ENCODE data around the gene FAM209B. TPM values are rescaled to one million over a fixed set of nuclear protein-coding genes. Genes with fewer than 3 reads are reported as not detected.

FAM209B gene
- total and polyA plus RNA-seq, 9 of the 15 experiments (the other 6 are each of a cell fraction or from before 2014, with no cell fraction given) = 0.34 to 0.40 (median 0.36) TPM; not detected in 6

DNA sequence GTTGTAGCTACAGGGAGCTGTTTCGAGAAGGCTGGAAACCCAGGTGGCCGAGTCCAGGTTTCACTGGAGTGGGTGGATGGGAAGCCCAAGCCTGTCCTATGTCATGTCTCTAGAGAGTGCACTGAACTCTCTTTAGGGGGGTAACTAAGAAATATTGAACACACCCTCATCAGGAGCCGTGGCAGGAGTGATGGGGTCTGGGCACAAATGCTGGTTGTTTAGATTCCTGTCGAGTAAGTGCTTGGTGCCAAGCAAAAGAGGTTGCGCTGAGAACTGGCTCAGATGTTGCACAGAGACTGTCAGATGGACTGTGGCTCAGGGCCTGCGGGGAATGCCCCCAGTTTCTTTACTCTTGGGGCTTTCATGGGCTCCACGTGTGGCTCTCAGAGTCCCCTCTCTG lies 15.8 kb upstream of the FAM209B start:
- no peaks in the 10 kb centered on the region; the same call in 1 of the 2 replicates for H4K20me1 ChIP-seq (replicated peaks; ENCODE audit: control insufficient read depth, insufficient read depth, low read length)
- H3K9me1 ChIP-seq (ENCODE audit: control insufficient read depth, insufficient read depth, low read length) = peaks cover 4% of the 10 kb centered on the region
- H3K9ac ChIP-seq (ENCODE audit: insufficient read depth in 1 of 2, low read depth in 2 of 2, low read length in 2 of 2) = no peak overlapping the region
- no peaks in the 10 kb centered on the region for H3K79me2 ChIP-seq (ENCODE audit: control insufficient read depth, insufficient read depth, low read length)
- intact Hi-C loops (cut with micrococcal nuclease) (no loop called here), in situ Hi-C loops (cut with MboI) (no loop called here)
- ATAC-seq (no peak), FAIRE-seq (no peak), DNase-seq (ENCODE audit: extremely low read depth in 1 of 4, low spot score in 3 of 4) (no peak)
- no TSS peak for BruUV-seq (replicated peaks)
- CTCF ChIA-PET (ENCODE audit: low intra/inter-chr PET ratio) = no interaction called here
- peaks cover 62% of the 10 kb centered on the region; the same call in 2 of the 3 replicates for H3K36me3 ChIP-seq (ENCODE audit: control insufficient read depth, insufficient read depth, low read length)
- no peak overlapping the region for H3K27ac ChIP-seq (ENCODE audit: extremely low read depth, low read depth, low read length)
- no peak overlapping the region for H2AFZ ChIP-seq (ENCODE audit: low read depth, low read length)
- no peak overlapping the region for H3K4me3 ChIP-seq
- POLR2A ChIA-PET = interaction anchor here (0.6 kb wide), 1 partner anchor 59 kb away, joined by 3 read pairs; no protein-coding TSS in a partner anchor
- 91% methylated on average over 7 of the region's 7 CpGs for WGBS (ENCODE audit: insufficient coverage, low coverage, missing lambda C conversion rate)
- H3K9me3 ChIP-seq (replicated peaks; ENCODE audit: control insufficient read depth, insufficient read depth, low read depth, low read length) = 0 out of 2 replicates have a peak, but pooled peaks cover 2% of the 10 kb centered on the region
- H3K4me1 ChIP-seq (replicated peaks in 1 of 2; ENCODE audit: control insufficient read depth in 2 of 2, insufficient read depth in 2 of 2, low read length in 2 of 2) = no peaks in the 10 kb centered on the region; a peak in 1 of 5 replicates
- no peak overlapping the region for H3K4me2 ChIP-seq (ENCODE audit: insufficient read depth, low read length)
- no peaks in the 10 kb centered on the region for H3K27me3 ChIP-seq (ENCODE audit: control insufficient read depth in 2 of 2, insufficient read depth in 2 of 2, low read length in 2 of 2)
- TF ChIP-seq SMARCC2 (IDR thresholded peaks at IDR 0.05; ENCODE audit: low read depth) (no peak), ZNF324 (CRISPR knock-in tag; IDR thresholded peaks at IDR 0.05) (no peak), KDM5B (IDR thresholded peaks at IDR 0.05; ENCODE audit: insufficient replicate concordance, low read depth, low read length) (no peak), HOXB6 (CRISPR knock-in tag; IDR thresholded peaks at IDR 0.05; ENCODE audit: borderline replicate concordance) (no peak), RAD51 (IDR thresholded peaks at IDR 0.05; ENCODE audit: borderline replicate concordance, low read depth) (no peak), KDM4B (IDR thresholded peaks at IDR 0.05; ENCODE audit: borderline replicate concordance in 2 of 2, low read depth in 1 of 2) (no peak), ZNF507 (tag; conservative IDR thresholded peaks at IDR 0.05) (no peak), HIVEP1 (CRISPR knock-in tag; IDR thresholded peaks at IDR 0.05) (no peak), WHSC1 (IDR thresholded peaks at IDR 0.05; ENCODE audit: low read length) (no peak), ZNF174 (CRISPR knock-in tag; IDR thresholded peaks at IDR 0.05) (no peak)
- TF ChIP-seq, protein P1, sequence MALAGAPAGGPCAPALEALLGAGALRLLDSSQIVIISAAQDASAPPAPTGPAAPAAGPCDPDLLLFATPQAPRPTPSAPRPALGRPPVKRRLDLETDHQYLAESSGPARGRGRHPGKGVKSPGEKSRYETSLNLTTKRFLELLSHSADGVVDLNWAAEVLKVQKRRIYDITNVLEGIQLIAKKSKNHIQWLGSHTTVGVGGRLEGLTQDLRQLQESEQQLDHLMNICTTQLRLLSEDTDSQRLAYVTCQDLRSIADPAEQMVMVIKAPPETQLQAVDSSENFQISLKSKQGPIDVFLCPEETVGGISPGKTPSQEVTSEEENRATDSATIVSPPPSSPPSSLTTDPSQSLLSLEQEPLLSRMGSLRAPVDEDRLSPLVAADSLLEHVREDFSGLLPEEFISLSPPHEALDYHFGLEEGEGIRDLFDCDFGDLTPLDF (CRISPR knock-in tag; IDR thresholded peaks at IDR 0.05) = no peak
- TF ChIP-seq, protein P2, sequence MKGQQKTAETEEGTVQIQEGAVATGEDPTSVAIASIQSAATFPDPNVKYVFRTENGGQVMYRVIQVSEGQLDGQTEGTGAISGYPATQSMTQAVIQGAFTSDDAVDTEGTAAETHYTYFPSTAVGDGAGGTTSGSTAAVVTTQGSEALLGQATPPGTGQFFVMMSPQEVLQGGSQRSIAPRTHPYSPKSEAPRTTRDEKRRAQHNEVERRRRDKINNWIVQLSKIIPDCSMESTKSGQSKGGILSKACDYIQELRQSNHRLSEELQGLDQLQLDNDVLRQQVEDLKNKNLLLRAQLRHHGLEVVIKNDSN (CRISPR knock-in tag; IDR thresholded peaks at IDR 0.05) = no peak
- TF ChIP-seq, protein P3, sequence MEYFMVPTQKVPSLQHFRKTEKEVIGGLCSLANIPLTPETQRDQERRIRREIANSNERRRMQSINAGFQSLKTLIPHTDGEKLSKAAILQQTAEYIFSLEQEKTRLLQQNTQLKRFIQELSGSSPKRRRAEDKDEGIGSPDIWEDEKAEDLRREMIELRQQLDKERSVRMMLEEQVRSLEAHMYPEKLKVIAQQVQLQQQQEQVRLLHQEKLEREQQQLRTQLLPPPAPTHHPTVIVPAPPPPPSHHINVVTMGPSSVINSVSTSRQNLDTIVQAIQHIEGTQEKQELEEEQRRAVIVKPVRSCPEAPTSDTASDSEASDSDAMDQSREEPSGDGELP (CRISPR knock-in tag; IDR thresholded peaks at IDR 0.05; ENCODE audit: borderline replicate concordance) = no peak
- TF ChIP-seq, protein P4, sequence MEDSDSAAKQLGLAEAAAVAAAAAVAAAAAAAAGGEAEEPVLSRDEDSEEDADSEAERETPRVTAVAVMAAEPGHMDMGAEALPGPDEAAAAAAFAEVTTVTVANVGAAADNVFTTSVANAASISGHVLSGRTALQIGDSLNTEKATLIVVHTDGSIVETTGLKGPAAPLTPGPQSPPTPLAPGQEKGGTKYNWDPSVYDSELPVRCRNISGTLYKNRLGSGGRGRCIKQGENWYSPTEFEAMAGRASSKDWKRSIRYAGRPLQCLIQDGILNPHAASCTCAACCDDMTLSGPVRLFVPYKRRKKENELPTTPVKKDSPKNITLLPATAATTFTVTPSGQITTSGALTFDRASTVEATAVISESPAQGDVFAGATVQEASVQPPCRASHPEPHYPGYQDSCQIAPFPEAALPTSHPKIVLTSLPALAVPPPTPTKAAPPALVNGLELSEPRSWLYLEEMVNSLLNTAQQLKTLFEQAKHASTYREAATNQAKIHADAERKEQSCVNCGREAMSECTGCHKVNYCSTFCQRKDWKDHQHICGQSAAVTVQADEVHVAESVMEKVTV (CRISPR knock-in tag; IDR thresholded peaks at IDR 0.05) = no peak
- TF ChIP-seq, protein P5, sequence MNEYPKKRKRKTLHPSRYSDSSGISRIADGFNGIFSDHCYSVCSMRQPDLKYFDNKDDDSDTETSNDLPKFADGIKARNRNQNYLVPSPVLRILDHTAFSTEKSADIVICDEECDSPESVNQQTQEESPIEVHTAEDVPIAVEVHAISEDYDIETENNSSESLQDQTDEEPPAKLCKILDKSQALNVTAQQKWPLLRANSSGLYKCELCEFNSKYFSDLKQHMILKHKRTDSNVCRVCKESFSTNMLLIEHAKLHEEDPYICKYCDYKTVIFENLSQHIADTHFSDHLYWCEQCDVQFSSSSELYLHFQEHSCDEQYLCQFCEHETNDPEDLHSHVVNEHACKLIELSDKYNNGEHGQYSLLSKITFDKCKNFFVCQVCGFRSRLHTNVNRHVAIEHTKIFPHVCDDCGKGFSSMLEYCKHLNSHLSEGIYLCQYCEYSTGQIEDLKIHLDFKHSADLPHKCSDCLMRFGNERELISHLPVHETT (CRISPR knock-in tag; conservative IDR thresholded peaks at IDR 0.05 in 1 of 2, IDR thresholded peaks at IDR 0.05 in 1 of 2) = no peak

All from K562 (cell line).